HepG2 (cell line): ENCODE measurements around the gene RAC3. TPM values are rescaled to one million over a fixed set of nuclear protein-coding genes. Genes with fewer than 3 reads are reported as not detected.

Experiments
- ASH2L ChIP-seq: fragments of 300-600, 200-600 bp; sonication (generic); IDR thresholded peaks from 2 replicates; pipeline ENCODE4 v1.7.0; 2017; ENCODE audit warnings: low read depth, mild to moderate bottlenecking, moderate library complexity, mixed read lengths, low read length; ENCODE audit not compliant: insufficient read length
- ATAD3A ChIP-seq: sonication (generic); formaldehyde crosslinking; IDR thresholded peaks from 2 replicates; pipeline ENCODE4 v1.4.0; 2020; ENCODE audit warnings: missing genetic modification reagents
- GATA4 ChIP-seq: sonication (generic); IDR thresholded peaks from 2 replicates; pipeline ENCODE4 v1.6.1; 2016; ENCODE audit warnings: antibody characterized with exemption, low read depth, borderline replicate concordance
- HCFC1 ChIP-seq: fragments of 150-350 bp; IDR thresholded peaks from 2 replicates; pipeline ENCODE4 v1.6.1; 2014; ENCODE audit warnings: low read depth, low read length
- ISL2 ChIP-seq: sonication (generic); formaldehyde crosslinking; IDR thresholded peaks from 2 replicates; pipeline ENCODE4 v1.5.0; 2020; ENCODE audit warnings: missing genetic modification reagents
- RAD51 ChIP-seq: fragments of 450-650 bp; IDR thresholded peaks from 2 replicates; pipeline ENCODE4 v1.6.1; 2016; ENCODE audit warnings: borderline replicate concordance
- RFX5 ChIP-seq: IDR thresholded peaks from 2 replicates; pipeline ENCODE4 v1.6.1; 2011; ENCODE audit warnings: low read depth, low read length, improper control_type of control experiment
- SALL1 ChIP-seq: sonication (generic); formaldehyde crosslinking; IDR thresholded peaks from 2 replicates; pipeline ENCODE4 v1.8.0; 2022; ENCODE audit warnings: mild to moderate bottlenecking, missing genetic modification reagents
- ZBTB33 ChIP-seq: sonication (generic); formaldehyde crosslinking; IDR thresholded peaks from 2 replicates; pipeline ENCODE4 v1.4.0; 2020; ENCODE audit warnings: missing genetic modification reagents
- ZFP62 ChIP-seq: sonication (generic); formaldehyde crosslinking; IDR thresholded peaks from 2 replicates; pipeline ENCODE4 v1.4.0; 2020; ENCODE audit warnings: missing genetic modification reagents
- ZIK1 ChIP-seq: sonication (generic); formaldehyde crosslinking; IDR thresholded peaks from 2 replicates; pipeline ENCODE4 v1.5.0; 2020; ENCODE audit warnings: mild to moderate bottlenecking, low read depth, missing genetic modification reagents, borderline replicate concordance
- ZNF225 ChIP-seq: sonication (generic); formaldehyde crosslinking; IDR thresholded peaks from 2 replicates; pipeline ENCODE4 v1.4.0; 2020; ENCODE audit warnings: mild to moderate bottlenecking, missing genetic modification reagents
- ZNF326 ChIP-seq: sonication (generic); formaldehyde crosslinking; IDR thresholded peaks from 2 replicates; pipeline ENCODE4 v1.4.0; 2020; ENCODE audit warnings: missing genetic modification reagents, borderline replicate concordance
- ZNF557 ChIP-seq: sonication (generic); formaldehyde crosslinking; IDR thresholded peaks from 2 replicates; pipeline ENCODE4 v1.4.0; 2020; ENCODE audit warnings: missing genetic modification reagents
- ZNF574 ChIP-seq: sonication (generic); formaldehyde crosslinking; IDR thresholded peaks from 2 replicates; pipeline ENCODE4 v1.4.0; 2020; ENCODE audit warnings: missing genetic modification reagents
- polyA plus RNA-seq, 8 experiments: library from polyadenylated mRNA; depleted of rRNA in 3 of 8; stranded (reverse) in 7 of 8; unstranded in 1 of 8; fragments of >200 nt; fragmentation: Illumina TruSeq in 4 of 8; extraction: Trizol in 4 of 8; gene quantifications; 2 replicates each; pipeline versions ENCODE4 v1.2.1 to v1.2.3, GENCODE V29; 2011 to 2016; ENCODE audit warnings: low read depth in 4 of 8, missing spikeins in 1 of 8, mixed read lengths in 1 of 8; ENCODE audit not compliant: insufficient read depth in 1 of 8
- total RNA-seq, 5 experiments: library from RNA; depleted of rRNA; stranded (reverse); fragments of >200 nt; fragmentation: Illumina TruSeq; extraction: Trizol; gene quantifications; 2 replicates each; pipeline ENCODE4 v1.2.3, GENCODE V29; 2016; ENCODE audit warnings: low read depth in 1 of 5
- TF ChIP-seq, protein P1 (sequence below): sonication (generic); formaldehyde crosslinking; IDR thresholded peaks from 2 replicates; pipeline ENCODE4 v1.5.0; 2020; ENCODE audit warnings: missing genetic modification reagents
- TF ChIP-seq, protein P2 (sequence below): sonication (generic); formaldehyde crosslinking; conservative IDR thresholded peaks from 2 replicates; pipeline ENCODE4 v1.8.0; 2022; ENCODE audit warnings: mild to moderate bottlenecking, moderate library complexity, missing genetic modification reagents
- TF ChIP-seq, protein P3 (sequence below): IDR thresholded peaks from 2 replicates; pipeline ENCODE4 v1.6.1; 2016; ENCODE audit warnings: mild to moderate bottlenecking
- TF ChIP-seq, protein P4 (sequence below): IDR thresholded peaks from 2 replicates; pipeline ENCODE4 v1.6.1; 2016; ENCODE audit warnings: control low read depth

The RAC3 gene
- total and polyA plus RNA-seq, 2 of the 13 experiments (the other 11 are each of a cell fraction or from before 2014, with no cell fraction given): 10.5 to 21.3 TPM

DNA sequence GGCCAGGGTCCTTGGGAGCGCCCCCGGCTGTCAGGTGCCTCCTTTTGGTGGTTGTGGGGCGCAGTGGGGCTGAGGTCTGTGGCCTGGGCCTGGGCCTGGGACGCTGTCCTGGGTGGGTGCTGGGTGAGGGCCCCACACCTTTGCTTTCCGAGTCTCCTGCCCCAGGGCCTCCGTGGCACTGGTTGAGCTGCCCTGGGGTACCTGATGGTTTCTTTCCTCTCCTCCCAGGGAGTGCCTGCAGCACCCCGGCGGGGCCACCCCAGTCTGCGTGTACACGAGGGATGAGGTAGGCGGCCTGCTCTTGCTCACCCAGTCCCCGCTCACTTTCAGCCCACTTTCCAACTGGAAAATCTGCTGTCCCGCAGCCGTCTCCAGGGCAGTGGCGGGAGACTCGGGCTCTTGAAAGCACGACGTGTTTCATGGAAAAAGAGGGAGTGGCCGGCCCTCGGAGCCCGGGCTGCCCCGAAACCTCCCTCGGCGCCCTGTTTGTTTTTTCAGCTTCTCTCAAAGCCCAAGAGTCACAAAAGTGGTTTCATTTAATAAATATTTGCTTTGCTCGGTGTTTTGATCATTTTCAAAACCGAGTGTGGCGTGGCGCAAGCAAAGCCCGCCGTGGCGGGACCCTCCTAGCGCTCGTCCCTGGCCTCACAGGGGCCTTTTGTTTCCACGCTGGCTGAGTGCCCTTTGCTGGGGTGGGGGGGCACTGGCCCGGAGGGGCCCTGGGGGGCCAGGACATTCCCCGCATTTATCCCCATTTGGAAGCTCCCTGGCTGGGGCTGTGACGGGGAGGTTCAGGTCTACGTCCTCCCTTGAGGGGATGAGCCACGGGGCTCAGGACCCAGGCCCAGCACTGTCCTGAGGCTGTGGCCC lies 36.6 kb upstream of the RAC3 start (continued):
- TF ChIP-seq, protein P1, sequence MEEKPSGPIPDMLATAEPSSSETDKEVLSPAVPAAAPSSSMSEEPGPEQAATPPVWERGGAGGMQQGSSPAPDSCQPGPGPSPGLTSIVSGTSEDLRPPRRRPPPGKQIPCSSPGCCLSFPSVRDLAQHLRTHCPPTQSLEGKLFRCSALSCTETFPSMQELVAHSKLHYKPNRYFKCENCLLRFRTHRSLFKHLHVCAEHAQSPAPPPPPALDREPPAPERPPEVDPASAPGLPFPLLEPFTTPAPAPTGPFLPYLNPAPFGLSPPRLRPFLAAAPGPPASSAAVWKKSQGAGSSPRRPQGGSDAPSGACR (CRISPR knock-in tag): peak; percentile 76
- TF ChIP-seq ASH2L (peak; percentile 78), ZNF557 (CRISPR knock-in tag) (0 out of 2 replicates have a peak, but pooled peaks have one; percentile 67), RAD51 (no peak), ZFP62 (no peak), ISL2 (CRISPR knock-in tag) (peak; percentile 96), ZBTB33 (CRISPR knock-in tag) (no peak; the same call in 1 of the 2 replicates), ZNF225 (no peak), ATAD3A (CRISPR knock-in tag) (no peak), ZNF574 (CRISPR knock-in tag) (peak; percentile 44), ZIK1 (CRISPR knock-in tag) (no peak; the same call in 1 of the 2 replicates), SALL1 (peak; percentile 83; the same call in 1 of the 2 replicates), RFX5 (peak; percentile 13; the same call in 1 of the 2 replicates), HCFC1 (no peak; the same call in 1 of the 2 replicates), GATA4 (no peak), ZNF326 (CRISPR knock-in tag) (no peak)
- TF ChIP-seq, protein P2, sequence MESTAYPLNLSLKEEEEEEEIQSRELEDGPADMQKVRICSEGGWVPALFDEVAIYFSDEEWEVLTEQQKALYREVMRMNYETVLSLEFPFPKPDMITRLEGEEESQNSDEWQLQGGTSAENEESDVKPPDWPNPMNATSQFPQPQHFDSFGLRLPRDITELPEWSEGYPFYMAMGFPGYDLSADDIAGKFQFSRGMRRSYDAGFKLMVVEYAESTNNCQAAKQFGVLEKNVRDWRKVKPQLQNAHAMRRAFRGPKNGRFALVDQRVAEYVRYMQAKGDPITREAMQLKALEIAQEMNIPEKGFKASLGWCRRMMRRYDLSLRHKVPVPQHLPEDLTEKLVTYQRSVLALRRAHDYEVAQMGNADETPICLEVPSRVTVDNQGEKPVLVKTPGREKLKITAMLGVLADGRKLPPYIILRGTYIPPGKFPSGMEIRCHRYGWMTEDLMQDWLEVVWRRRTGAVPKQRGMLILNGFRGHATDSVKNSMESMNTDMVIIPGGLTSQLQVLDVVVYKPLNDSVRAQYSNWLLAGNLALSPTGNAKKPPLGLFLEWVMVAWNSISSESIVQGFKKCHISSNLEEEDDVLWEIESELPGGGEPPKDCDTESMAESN (CRISPR knock-in tag): no peak
- TF ChIP-seq, protein P3, sequence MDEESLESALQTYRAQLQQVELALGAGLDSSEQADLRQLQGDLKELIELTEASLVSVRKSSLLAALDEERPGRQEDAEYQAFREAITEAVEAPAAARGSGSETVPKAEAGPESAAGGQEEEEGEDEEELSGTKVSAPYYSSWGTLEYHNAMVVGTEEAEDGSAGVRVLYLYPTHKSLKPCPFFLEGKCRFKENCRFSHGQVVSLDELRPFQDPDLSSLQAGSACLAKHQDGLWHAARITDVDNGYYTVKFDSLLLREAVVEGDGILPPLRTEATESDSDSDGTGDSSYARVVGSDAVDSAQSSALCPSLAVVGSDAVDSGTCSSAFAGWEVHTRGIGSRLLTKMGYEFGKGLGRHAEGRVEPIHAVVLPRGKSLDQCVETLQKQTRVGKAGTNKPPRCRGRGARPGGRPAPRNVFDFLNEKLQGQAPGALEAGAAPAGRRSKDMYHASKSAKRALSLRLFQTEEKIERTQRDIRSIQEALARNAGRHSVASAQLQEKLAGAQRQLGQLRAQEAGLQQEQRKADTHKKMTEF (CRISPR knock-in tag): peak; percentile 33; the same call in 1 of the 2 replicates
- TF ChIP-seq, protein P4, sequence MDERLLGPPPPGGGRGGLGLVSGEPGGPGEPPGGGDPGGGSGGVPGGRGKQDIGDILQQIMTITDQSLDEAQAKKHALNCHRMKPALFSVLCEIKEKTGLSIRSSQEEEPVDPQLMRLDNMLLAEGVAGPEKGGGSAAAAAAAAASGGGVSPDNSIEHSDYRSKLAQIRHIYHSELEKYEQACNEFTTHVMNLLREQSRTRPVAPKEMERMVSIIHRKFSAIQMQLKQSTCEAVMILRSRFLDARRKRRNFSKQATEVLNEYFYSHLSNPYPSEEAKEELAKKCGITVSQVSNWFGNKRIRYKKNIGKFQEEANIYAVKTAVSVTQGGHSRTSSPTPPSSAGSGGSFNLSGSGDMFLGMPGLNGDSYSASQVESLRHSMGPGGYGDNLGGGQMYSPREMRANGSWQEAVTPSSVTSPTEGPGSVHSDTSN (CRISPR knock-in tag): no peak
